Neural cell (in vitro differentiated cells): ENCODE results near the gene PTPRD.
A peak's percentile ranks its signal among the peaks of the same experiment; 100 is the strongest.

Experiments
- EP300 ChIP-seq: fragments of 450-650 bp; conservative IDR thresholded peaks from 2 replicates; pipeline ENCODE4 v1.6.1; 2014; ENCODE audit warnings: antibody characterized with exemption, mild to moderate bottlenecking, moderate library complexity; ENCODE audit not compliant: poor library complexity, severe bottlenecking
- EZH2 ChIP-seq: fragments of 200-600, 300-800 bp; shearing (Covaris generic), sonication (generic); IDR thresholded peaks from 2 replicates; pipeline ENCODE4 v1.6.1; 2014; ENCODE audit warnings: antibody characterized with exemption, low read length, borderline replicate concordance, mild to moderate bottlenecking; ENCODE audit not compliant: insufficient read depth, poor library complexity, severe bottlenecking
- MXI1 ChIP-seq: fragments of 450-650 bp; conservative IDR thresholded peaks from 2 replicates; pipeline ENCODE4 v1.6.1; 2014; ENCODE audit warnings: antibody characterized with exemption, mild to moderate bottlenecking; ENCODE audit not compliant: poor library complexity, severe bottlenecking
- POLR2AphosphoS5 ChIP-seq: IDR thresholded peaks from 2 replicates; pipeline ENCODE4 v1.6.1; 2012
- RAD21 ChIP-seq: fragments of 450-650 bp; conservative IDR thresholded peaks from 2 replicates; pipeline ENCODE4 v1.6.1; 2014; ENCODE audit warnings: antibody characterized with exemption, mild to moderate bottlenecking, moderate library complexity
- SMC3 ChIP-seq: fragments of 450-650 bp; conservative IDR thresholded peaks from 2 replicates; pipeline ENCODE4 v1.6.1; 2014; ENCODE audit warnings: antibody characterized with exemption, mild to moderate bottlenecking, moderate library complexity; ENCODE audit not compliant: poor library complexity
- TAF1 ChIP-seq: IDR thresholded peaks from 2 replicates; pipeline ENCODE4 v1.6.1; 2012; ENCODE audit warnings: low read depth
- TF ChIP-seq, protein P1 (sequence below): fragments of 450-650 bp; IDR thresholded peaks from 2 replicates; pipeline ENCODE4 v1.5.1; 2014; ENCODE audit warnings: antibody characterized with exemption, mild to moderate bottlenecking, moderate library complexity; ENCODE audit not compliant: poor library complexity, severe bottlenecking
- TF ChIP-seq, protein P2 (sequence below): IDR thresholded peaks from 2 replicates; pipeline ENCODE4 v1.6.1; 2012; ENCODE audit warnings: borderline replicate concordance

DNA sequence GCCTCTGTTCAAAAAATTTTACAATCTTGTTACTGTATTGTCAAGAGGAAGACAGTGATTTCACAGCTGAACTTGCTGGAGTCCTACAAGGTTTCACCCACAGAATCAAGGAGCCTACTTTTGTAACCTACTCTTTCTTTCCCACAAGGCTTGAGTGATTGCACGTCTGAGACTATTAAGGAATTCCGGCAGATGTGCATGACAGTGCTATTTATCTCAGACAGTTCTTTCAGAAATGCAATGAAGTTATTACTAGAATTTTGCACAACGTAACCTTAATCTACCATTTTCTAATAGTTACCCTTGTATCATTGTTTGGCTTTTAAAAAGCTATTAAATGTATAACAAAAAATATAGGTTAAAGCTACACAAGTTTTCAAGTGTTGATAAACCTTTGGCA, 400.1 kb downstream of the PTPRD start:
- TF ChIP-seq EZH2: no peak
- peak; percentile 39 for TF ChIP-seq POLR2AphosphoS5
- TF ChIP-seq, protein P1, sequence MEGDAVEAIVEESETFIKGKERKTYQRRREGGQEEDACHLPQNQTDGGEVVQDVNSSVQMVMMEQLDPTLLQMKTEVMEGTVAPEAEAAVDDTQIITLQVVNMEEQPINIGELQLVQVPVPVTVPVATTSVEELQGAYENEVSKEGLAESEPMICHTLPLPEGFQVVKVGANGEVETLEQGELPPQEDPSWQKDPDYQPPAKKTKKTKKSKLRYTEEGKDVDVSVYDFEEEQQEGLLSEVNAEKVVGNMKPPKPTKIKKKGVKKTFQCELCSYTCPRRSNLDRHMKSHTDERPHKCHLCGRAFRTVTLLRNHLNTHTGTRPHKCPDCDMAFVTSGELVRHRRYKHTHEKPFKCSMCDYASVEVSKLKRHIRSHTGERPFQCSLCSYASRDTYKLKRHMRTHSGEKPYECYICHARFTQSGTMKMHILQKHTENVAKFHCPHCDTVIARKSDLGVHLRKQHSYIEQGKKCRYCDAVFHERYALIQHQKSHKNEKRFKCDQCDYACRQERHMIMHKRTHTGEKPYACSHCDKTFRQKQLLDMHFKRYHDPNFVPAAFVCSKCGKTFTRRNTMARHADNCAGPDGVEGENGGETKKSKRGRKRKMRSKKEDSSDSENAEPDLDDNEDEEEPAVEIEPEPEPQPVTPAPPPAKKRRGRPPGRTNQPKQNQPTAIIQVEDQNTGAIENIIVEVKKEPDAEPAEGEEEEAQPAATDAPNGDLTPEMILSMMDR: no peak
- TF ChIP-seq, protein P2, sequence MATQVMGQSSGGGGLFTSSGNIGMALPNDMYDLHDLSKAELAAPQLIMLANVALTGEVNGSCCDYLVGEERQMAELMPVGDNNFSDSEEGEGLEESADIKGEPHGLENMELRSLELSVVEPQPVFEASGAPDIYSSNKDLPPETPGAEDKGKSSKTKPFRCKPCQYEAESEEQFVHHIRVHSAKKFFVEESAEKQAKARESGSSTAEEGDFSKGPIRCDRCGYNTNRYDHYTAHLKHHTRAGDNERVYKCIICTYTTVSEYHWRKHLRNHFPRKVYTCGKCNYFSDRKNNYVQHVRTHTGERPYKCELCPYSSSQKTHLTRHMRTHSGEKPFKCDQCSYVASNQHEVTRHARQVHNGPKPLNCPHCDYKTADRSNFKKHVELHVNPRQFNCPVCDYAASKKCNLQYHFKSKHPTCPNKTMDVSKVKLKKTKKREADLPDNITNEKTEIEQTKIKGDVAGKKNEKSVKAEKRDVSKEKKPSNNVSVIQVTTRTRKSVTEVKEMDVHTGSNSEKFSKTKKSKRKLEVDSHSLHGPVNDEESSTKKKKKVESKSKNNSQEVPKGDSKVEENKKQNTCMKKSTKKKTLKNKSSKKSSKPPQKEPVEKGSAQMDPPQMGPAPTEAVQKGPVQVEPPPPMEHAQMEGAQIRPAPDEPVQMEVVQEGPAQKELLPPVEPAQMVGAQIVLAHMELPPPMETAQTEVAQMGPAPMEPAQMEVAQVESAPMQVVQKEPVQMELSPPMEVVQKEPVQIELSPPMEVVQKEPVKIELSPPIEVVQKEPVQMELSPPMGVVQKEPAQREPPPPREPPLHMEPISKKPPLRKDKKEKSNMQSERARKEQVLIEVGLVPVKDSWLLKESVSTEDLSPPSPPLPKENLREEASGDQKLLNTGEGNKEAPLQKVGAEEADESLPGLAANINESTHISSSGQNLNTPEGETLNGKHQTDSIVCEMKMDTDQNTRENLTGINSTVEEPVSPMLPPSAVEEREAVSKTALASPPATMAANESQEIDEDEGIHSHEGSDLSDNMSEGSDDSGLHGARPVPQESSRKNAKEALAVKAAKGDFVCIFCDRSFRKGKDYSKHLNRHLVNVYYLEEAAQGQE: peak; percentile 80
- TF ChIP-seq MXI1: no peak
- TF ChIP-seq EP300: peak; percentile 55
- TF ChIP-seq TAF1: no peak
- no peak for TF ChIP-seq RAD21
- no peak for TF ChIP-seq SMC3
